GM18870 (cell line): ENCODE results near the gene HES5.

ENCODE experiments used
- ATAC-seq: cut with Tn5 transposase; IDR thresholded peaks from one replicate; pipeline ENCODE4 v1.9.1; 2021; ENCODE audit warnings: moderate library complexity; ENCODE audit not compliant: unreplicated experiment

Gene HES5

DNA sequence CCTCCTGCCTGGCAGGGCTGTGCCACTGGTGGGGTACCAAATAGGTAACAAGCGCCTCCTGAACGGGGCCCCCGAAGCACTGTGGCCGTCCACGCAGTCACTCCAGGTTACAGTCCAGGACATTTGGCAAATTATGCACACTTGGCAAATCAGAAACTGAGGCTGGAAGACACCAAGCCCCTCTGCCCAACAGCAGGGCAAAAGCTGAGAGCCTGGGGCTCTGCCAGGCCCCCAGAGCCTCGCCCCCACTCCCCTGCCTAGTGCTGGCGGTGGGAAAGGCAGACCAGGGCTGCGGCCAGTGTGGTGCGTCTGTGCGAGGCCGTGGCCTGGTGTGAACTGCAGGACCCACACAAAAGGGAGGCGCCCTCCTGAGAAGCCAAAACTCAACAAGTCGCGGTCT is 13.1 kb downstream of the HES5 start:
- ATAC-seq = no peak

DNA sequence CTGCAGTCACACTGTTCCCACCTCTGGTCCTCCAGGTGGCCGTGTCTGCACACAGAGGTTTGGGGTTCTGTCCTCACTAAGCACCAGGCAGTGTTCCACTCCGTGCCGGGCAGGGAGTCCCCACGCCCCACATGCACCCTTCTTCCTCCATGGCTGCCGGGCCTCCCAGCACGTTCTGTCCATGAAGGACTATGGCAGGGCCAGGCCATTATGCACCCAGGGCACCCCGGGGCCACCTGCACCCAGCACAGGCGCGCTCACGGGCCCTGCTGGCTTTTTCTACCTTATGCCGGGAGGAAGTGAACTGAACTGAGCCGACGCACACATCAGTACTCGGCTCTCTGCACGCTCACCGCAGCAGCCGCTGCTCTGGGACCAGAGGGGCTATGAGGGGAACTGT is 13.9 kb downstream of the HES5 start:
- no peak for ATAC-seq

DNA sequence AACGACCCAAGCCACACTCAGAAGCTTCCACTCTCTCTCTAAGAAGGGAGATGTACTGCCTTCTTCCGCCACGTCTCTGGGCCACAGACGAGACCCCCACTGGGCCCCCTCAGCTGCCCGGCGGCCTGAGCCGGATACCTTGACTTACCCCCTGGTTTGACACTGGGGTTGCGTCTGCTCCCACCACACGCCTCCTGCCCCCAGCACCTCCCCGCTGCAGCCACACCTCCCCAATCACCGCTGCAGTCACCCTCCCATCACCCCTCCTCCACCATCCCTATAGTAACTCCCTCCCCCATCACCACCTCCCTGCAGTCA is 14.3 kb downstream of the HES5 start:
- no peak for ATAC-seq

DNA sequence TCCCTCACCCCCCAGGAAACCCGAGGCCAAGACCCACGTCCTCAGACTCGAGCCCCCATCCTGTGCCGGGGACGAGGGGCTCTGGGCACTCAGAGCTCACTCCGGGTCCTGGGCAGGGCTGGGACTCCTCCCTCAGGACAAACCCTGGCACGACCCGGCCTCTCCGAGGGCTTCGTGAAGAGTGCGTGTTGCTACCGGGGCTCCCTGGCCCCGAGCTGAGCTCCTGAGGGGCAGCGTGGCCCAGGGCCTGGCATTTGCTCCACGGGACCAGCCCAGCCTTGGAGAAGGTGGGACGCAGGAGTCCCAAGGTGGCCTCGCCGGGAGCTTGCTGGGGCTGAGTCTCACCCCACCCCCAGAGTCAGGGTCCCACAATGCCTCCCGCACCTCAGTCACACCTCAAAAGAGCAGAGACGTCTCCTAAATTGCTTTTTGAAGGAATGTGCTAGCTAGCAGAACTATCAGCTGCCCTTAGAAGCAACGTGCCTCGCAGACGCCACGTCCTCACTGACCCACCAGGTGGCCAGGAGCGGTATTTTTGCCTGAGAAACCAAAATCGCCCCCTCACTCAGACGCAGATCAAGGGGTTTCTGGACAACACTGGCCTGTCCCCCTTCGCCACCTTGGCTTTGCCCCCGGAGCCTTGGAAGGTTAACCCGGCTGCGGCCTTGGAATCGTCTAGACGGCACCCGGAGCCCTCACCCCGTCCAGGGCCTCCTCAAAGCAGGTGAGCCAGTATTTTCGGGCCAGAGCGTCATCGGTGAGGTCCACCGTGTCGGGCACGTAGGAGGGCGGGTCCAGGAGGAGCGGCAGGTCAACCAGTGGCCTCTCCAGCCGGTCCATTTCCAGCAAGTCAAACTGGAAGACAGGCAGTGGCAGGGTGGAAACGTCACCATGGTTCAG is 14.9 kb downstream of the HES5 start:
- no peak for ATAC-seq

DNA sequence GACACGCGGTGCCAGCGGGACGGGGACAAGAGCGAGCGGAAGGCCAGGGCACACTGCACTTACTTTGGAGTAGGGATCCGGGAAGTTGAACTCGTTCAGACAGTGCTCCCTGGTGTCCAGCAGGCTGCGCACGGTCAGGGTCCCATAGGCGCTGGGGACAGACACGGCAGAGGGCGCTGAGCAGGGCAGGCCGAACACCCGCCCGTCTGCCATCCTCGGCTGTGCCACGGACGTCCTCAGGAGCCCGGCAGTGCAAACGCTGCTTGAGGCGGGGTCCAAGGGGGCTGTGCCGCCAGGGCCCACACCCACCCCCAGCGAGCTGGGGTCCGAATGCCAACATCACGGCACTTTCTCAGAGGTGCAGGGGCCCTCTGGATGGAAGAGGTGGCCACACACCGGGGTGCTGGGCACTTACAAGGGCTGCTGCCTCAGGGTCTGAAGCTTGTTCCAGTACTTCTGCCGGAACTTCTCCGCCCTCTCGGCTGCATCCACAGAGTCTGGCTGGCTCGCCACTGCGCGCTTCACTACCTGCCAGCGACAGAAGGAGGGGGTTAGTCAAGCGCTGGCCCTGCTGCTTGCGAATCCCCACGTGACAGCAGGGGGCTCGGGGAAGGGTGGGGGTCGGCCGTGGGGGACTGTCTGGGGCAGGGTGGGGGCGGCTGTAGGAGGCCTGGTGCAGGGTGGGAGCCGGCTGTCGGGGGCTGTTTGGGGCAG is 16.0 kb downstream of the HES5 start:
- ATAC-seq = no peak

DNA sequence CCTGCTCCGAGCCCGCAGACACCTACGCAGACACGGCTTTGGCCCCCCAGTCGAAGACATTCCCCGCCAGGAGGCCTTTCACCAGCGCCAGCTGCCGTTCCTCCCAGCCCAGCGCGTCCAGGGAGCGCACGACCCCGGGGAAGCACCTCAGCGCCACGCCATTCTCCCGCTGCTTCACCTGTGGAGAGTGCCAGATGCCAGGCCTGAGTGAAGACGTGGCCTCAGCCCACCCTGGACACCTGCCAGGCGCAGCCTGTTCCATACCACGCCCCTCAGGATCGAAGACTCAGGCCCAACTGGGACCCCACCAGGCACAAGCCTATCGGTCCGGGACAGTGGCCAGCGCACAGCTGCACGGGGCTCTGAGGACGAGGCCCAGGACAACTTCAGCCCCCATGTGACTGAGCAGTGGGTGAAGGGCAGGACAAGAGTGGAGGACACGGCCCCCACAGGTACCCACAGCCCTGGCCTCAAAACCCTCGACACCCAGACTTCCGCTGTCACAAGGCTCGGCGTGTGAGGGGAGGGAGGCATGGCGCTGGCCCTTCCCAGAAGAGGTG is 17.1 kb downstream of the HES5 start:
- ATAC-seq = no peak

DNA sequence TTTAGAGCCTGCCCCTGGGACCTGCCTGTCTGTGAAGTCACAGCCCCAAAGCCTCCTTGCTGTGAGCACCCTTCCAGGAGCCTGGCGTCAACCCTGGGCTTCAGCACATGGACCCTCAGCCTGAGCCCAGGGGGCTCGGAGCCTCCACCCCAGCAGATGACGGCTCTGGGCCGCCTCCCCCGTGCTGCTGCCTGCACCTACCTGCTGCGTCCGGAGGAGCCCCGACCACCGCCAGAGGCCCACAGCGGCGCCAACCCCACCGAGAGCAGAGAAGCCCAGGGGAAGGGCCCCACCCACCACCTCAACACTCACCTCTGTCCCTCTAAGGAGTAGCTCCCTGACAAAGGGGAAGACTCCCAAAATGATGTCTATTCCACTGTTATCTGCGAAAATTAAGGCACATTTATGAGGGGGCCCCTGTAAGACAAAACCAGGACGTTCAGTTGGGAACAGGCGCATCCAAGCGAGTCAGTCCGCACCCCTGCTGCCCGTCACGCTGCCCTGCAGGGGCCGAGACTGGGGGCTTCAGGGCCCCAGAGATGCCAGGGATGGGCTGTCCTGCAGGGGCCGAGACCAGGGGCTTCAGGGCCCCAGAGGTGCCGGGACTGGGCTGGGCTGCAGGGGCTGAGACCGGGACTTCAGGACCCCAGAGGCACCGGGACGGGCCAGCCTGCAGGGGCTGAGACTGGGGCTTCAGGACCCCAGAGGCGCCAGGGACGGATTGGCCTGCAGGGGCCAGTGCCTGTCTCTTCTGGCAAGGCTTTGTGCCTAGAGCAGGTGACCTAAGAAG is 19.5 kb downstream of the HES5 start:
- ATAC-seq = no peak

DNA sequence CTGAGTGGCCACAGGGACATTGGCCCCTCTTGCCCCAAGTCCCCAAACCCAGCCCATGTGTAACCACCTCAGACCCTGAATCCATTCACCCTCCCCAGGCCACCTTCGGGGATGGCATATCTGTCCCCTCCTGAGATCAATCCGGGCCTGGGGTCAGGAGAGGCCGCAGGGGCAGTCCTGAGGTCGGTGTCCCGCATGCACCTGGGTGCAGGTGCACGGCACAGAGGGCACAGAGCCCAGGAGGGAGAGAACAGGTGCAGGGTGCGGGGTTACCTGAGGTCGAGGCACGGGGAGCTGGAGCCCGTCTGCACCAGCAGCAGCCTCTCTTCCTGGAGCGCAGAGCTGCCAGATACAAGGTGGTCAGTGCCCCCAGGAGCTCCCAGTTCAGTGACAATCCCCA is 20.5 kb downstream of the HES5 start:
- ATAC-seq = no peak

DNA sequence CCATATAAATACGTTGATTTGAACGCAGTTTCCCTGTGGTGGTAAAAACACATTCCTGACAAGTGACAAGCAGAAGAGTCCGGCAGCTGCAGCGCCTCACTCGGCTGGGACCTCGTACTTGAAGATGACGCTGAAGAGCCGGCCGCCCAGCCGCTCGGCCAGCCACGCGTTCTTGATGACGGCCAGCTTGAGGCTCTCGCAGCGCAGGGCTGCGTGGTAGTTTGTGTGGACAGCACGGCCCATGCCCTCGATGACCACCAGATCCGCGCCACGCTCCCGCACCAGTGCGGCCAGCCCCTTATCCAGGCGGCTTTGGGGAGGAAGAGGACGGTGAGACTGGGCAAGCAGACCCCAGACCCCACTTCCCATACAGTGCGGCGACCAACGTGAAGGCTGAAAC is 21.3 kb downstream of the HES5 start:
- no peak for ATAC-seq

DNA sequence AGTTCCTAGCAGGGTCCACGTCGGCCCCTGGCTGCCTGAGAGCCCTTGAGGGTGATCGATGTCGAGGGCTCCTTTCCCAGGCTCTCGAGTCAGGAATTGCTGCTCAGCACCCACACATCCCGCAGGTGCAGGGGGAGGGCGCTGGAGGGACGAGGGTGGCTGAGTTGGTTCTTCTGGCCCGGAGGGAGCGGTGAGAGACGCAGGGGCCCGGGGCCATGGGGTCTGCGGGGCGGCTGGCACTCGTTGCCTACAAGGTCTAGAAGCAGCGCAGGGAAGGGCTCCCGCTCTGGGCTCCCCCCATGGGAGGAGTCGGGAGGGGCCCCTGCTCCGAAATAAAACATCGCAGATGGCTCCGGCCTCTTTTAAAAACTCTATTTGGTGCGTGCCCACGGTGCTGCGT is 21.9 kb downstream of the HES5 start:
- ATAC-seq = no peak

DNA sequence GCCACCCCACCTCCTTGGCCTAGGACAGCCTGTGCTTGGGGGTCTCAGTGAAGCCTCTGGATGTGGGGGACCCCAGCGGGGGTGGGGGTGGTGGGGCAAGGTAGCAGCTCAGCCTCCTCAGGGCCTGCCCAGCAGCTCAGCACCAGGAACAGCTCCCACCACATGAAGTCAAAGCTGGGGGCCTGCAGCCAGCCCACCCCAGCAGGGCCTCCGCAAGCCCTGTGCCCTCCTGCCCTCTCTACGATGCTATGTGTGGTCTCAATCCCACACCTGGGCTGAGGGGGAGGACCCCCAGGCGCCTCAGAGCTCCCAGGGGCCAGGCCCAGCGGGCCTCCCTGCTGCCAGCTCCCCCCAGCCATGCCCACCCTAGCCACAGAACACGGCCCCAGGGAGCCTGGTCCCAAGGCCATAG is 22.3 kb downstream of the HES5 start:
- no peak for ATAC-seq

DNA sequence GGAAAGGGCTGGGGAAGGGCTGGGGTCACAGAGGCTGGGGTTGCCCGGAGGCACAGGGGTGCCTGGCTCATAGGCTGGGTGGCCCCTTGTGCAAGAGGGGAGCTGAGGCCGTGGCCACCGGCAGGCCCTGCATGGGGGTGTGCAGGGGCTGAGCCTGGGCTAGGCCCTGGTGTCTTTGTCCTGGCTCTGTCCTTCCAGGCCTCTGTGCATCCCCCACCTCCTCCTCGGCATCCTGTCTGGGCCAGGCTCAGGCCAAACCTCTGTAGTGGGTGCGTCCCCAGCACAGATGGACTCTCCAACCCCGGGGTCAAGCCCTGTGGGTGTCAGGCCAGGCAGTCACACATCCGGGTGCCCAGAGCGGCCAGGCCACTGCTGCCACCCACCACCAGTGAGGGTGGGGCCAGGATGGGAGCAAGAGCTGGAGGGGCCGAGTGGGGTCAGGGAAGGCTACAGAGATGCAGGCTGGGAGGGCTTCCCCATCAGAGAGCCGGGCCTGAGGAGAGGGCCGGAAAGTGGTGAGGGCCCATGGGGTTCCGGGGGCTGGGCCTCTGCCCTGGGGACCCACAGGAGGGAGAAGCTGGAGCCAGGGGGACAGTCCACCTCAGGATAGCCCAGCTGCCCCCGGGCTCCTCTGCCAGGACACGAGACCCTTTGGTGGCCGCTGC is 23.0 kb downstream of the HES5 start:
- ATAC-seq = no peak

DNA sequence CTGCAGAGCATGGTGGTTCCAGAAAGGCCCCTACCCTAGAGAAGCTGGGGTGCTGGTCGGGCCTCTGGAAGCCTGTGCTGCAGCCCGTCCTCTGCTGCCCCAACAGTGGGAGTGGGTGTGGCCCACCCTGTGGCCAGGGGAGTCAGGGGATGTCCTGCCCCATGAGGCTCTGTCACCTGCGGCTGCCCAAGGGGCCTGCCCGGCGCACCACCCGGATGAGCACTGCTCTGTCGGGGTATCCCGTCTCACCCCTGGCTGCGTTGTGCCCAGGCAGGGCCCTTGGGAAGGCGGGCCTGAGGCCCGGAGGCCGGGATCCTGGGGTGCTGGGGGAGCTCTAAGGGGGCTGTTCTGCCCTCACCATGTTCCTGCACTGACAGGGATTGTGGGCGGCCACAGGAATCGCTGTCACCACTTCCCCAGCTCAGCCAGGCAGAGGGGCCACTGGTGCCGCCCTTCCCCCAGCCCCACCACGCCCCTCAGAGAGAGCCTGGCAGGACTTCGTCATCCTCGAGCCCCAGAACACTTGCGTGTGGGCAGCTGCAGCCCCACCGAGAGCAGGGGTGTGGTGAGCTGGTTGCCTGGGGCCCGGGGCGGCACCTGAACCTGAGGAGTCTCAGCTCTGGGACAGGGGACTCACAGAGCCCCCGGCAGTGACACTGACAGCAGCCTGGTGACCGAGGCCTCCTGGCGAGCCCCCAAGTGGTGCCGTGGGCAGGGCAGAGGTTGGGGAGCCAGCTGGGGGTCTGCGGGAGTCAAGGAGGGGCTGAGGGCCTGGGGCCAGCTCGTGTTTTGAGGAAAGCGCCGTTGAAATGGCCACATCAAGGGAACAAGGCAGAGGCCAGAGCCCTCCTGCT is 23.8 kb downstream of the HES5 start:
- ATAC-seq = no peak

DNA sequence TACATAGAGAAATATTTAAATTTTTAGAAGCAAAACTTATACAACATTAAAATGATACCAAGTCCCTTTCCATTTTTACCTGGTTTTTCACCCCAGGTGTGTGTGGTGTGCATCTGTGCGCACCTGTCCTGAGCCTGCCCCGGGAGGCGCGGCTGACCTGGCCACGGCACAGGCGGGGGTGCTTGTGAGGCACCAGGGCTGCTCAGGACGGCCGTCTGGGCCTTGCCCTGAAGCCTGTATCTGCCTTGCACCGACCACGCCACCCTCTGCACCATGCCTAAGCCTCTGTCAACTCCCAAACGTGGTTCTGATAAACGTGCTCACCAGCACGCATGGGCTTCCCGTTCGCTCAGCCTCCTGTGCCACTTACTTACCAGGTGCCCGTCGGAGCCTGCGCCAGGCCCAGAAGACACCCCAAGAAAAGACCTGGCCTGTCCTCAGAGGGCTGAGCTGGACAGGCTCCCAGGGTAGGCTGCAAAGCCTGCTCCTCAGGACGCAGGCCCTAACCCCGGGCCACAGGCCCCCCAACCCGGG is 24.5 kb downstream of the HES5 start:
- ATAC-seq = no peak

DNA sequence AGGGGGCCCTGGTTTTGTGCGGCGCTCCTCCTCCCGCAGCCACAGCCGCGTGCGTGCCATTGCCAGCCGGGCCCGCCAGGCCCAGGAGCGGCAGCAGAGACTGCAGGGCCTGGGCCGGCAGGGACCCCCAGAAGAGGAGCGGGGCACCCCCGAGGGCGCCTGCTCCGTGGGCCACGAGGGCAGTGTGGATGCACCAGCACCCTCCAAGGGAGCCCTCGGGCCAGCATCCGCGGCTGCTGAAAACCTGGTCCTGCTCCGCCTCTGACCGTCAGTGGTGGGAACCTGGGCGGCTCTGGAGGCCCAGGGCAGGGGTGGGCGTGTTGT is 25.2 kb downstream of the HES5 start:
- no peak for ATAC-seq

DNA sequence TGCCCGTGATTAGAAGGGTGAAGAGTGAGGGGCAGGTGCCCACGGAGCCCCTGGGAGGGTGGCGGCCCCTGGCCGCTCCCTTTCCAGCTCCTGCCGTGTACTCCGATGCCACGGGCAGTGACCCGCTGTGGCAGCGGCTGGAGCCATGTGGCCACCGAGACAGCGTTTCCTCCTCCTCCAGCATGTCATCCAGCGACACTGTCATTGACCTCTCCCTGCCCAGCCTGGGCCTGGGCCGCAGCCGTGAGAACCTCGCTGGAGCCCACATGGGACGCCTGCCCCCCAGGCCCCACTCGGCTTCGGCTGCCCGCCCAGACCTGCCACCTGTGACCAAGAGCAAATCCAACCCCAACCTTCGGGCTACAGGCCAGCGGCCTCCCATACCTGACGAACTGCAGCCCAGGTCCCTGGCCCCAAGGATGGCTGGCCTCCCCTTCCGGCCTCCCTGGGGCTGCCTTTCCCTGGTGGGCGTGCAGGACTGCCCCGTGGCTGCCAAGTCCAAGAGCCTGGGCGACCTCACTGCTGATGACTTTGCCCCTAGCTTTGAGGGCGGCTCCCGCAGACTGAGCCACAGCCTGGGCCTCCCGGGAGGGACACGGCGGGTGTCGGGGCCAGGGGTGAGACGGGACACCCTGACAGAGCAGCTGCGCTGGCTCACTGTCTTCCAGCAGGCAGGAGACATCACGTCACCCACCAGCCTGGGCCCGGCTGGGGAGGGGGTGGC is 25.7 kb downstream of the HES5 start:
- ATAC-seq = no peak

DNA sequence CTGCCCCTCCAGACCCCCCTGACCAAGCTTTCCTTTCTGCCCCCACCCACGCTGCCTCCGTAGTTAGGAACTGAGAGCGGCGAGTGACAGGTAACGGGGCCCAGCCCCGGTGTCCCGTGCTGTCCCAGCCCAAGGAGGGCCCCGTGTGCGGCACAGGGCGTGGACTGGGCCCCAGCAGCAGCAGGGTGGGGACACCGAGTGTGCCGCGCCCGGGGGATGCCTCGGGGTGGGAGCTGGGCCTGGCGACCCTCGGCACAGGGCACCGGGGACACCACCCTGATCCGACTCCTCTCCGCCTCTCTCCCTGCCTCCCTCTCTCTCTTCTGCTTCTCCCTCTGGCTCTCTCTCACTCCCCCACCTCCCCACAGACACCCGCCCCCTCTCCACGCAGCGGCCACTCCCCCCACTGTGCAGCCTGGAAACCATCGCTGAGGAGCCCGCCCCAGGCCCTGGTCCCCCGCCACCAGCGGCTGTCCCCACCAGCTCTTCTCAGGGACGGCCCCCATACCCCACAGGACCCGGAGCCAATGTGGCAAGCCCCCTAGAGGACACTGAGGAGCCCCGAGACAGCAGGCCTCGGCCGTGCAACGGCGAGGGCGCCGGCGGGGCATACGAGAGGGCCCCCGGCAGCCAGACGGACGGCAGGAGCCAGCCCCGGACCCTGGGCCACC is 26.4 kb downstream of the HES5 start:
- ATAC-seq = no peak

DNA sequence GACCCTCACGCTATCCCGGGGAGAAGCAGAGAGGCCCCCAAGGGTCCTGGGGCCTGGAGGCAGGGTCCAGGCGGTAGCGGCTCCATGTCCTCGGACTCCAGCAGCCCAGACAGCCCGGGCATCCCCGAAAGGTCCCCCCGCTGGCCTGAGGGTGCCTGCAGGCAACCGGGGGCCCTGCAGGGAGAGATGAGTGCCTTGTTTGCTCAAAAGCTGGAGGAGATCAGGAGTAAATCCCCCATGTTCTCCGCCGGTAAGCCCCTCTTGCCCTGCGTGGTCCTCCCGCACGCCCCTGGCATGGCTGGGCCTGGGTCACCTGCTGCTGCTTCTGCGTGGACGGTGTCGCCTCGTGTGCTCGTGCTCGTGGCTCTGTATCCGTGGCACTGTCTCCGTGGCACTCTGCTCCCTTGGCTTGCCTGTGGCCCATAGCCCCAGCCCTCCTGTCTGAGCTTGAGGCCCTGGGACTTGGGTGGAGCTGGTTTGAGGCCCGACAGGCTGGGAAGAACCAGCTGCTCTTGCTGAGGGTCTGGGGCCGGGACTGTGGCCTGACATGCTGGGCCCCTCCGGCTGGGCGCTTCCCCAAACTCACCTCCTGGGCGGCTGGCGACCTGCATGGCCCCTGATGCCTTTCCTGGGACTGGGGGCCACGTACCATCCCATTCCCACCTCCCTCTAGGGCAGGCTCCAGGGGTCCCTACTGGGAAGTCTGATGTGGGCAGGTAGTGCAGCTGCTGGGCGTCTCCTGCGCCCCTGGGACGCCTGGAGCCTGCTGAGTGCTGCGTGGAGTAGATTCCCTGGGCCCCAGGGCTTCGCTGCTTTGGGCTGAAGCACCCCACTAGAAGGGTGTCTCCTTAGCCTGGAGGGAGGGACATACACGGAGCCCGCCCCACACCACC is 27.2 kb downstream of the HES5 start:
- ATAC-seq = no peak
